Erythroblast (primary cell): ENCODE measurements around the gene SMARCD3.

ENCODE experiments used
- GATA1 ChIP-seq: IDR thresholded peaks from 2 replicates; pipeline ENCODE4 v1.6.1; 2011; ENCODE audit warnings: low read depth, mild to moderate bottlenecking, control low read depth, low read length, moderate library complexity
- POLR2A ChIP-seq: IDR thresholded peaks from 2 replicates; pipeline ENCODE4 v1.6.1; 2011; ENCODE audit warnings: mild to moderate bottlenecking, low read length

- TF ChIP-seq POLR2A (no peak), GATA1 (no peak)
Measured at GRCh38 chr7:151250181-151251132, 2.0 kb upstream of the SMARCD3 start.
